ENCODE results near the gene C16orf95. TPM values are rescaled to one million over a fixed set of nuclear protein-coding genes. Genes with fewer than 3 reads are reported as not detected.

C16orf95 gene
- total and polyA plus RNA-seq, 4 donors: 0.48 to 4.3 (median 2.1) TPM

- Histone ChIP-seq H3K9me3 (ENCODE audit: control insufficient read depth in 4 of 4, insufficient read depth in 3 of 4, low read length in 3 of 4) (no peaks in the 10 kb centered on the region), H3K4me3 (no peak overlapping the region), H3K27ac (ENCODE audit: low read depth in 1 of 2, low read length in 1 of 2) (no peak overlapping the region), H3K27me3 (ENCODE audit: control insufficient read depth in 3 of 3, insufficient read depth in 3 of 3, low read length in 2 of 3) (no peaks in the 10 kb centered on the region), H3K4me1 (ENCODE audit: control insufficient read depth in 5 of 5, insufficient read depth in 5 of 5, low read length in 5 of 5) (no peaks in the 10 kb centered on the region), H3K36me3 (ENCODE audit: control insufficient read depth in 4 of 4, insufficient read depth in 4 of 4, low read length in 4 of 4) (no peaks in the 10 kb centered on the region), H3K9ac (ENCODE audit: insufficient read depth in 1 of 2, low read length in 2 of 2) (no peak overlapping the region)
- WGBS, 2 donors: 45 to 48% methylated on average over 15 of the region's 15 CpGs
- ATAC-seq (ENCODE audit: insufficient read depth, low FRiP score) (no peak), DNase-seq (peak in 2 of 3 donors; percentile 30 to 35)
- peak; percentile 25 for TF ChIP-seq CTCF (IDR thresholded peaks at IDR 0.05; ENCODE audit: control extremely low read depth, extremely low read depth)
These were observed 19.1 kb downstream of the C16orf95 start for GRCh38 chr16:87297918-87298631.

GRCh38 chr16:87297407-87297806 lies 19.8 kb downstream of the C16orf95 start:
- no peak for DNase-seq
- Histone ChIP-seq H3K4me3 (no peak overlapping the region), H3K27me3 (ENCODE audit: control insufficient read depth in 3 of 3, insufficient read depth in 3 of 3, low read length in 2 of 3) (no peaks in the 10 kb centered on the region), H3K4me1 (ENCODE audit: control insufficient read depth in 5 of 5, insufficient read depth in 5 of 5, low read length in 5 of 5) (no peaks in the 10 kb centered on the region), H3K9me3 (ENCODE audit: control insufficient read depth in 4 of 4, insufficient read depth in 3 of 4, low read length in 3 of 4) (no peaks in the 10 kb centered on the region), H3K9ac (ENCODE audit: insufficient read depth in 1 of 2, low read length in 2 of 2) (no peak overlapping the region), H3K36me3 (ENCODE audit: control insufficient read depth in 4 of 4, insufficient read depth in 4 of 4, low read length in 4 of 4) (no peaks in the 10 kb centered on the region), H3K27ac (ENCODE audit: low read depth in 1 of 2, low read length in 1 of 2) (no peak overlapping the region)
- TF ChIP-seq CTCF (IDR thresholded peaks at IDR 0.05; ENCODE audit: control extremely low read depth, extremely low read depth): no peak
- ATAC-seq (ENCODE audit: insufficient read depth, low FRiP score): no peak
- WGBS, 2 donors: 90 to 96% methylated on average over 5 of the region's 5 CpGs

- Histone ChIP-seq H3K4me3 (no peak overlapping the region), H3K4me1 (ENCODE audit: control insufficient read depth in 5 of 5, insufficient read depth in 5 of 5, low read length in 5 of 5) (no peaks in the 10 kb centered on the region), H3K36me3 (ENCODE audit: control insufficient read depth in 4 of 4, insufficient read depth in 4 of 4, low read length in 4 of 4) (no peaks in the 10 kb centered on the region), H3K9me3 (ENCODE audit: control insufficient read depth in 4 of 4, insufficient read depth in 3 of 4, low read length in 3 of 4) (no peaks in the 10 kb centered on the region), H3K27ac (ENCODE audit: low read depth in 1 of 2, low read length in 1 of 2) (no peak overlapping the region), H3K9ac (ENCODE audit: insufficient read depth in 1 of 2, low read length in 2 of 2) (no peak overlapping the region), H3K27me3 (ENCODE audit: control insufficient read depth in 3 of 3, insufficient read depth in 3 of 3, low read length in 2 of 3) (no peaks in the 10 kb centered on the region)
- ATAC-seq (ENCODE audit: insufficient read depth, low FRiP score): no peak
- TF ChIP-seq CTCF (IDR thresholded peaks at IDR 0.05; ENCODE audit: control extremely low read depth, extremely low read depth): no peak
- WGBS, 2 donors: 84 to 85% methylated on average over 20 of the region's 20 CpGs
- DNase-seq: no peak
These were observed 21.3 kb downstream of the C16orf95 start for GRCh38 chr16:87295661-87296531.

Data from lung (tissue), 12 donors.